HL-60 (cell line): ENCODE data around the gene ARFGEF3.

Source experiments
- DNase-seq, 2 experiments: peaks; one replicate each; pipeline ENCODE4 v3.0.0-alpha.2; 2010 to 2020; ENCODE audit warnings: low read depth in 1 of 2, low spot score in 1 of 2
- H3K27ac ChIP-seq: fragments of 250-450 bp; sonication (Bioruptor Pico); replicated peaks from 2 replicates; pipeline ENCODE4 v1.5.1; 2020; ENCODE audit warnings: mild to moderate bottlenecking, moderate library complexity
- H3K27me3 ChIP-seq: fragments of 250-450 bp; sonication (Bioruptor Pico); 2 replicates; pipeline ENCODE4 v1.5.1; 2021; ENCODE audit warnings: mild to moderate bottlenecking, moderate library complexity; ENCODE audit not compliant: insufficient read depth, poor library complexity, severe bottlenecking
- H3K4me3 ChIP-seq: replicated peaks from 2 replicates; pipeline ENCODE4 v1.5.1; 2011; ENCODE audit warnings: mild to moderate bottlenecking, control low read depth, low read length; ENCODE audit not compliant: insufficient read depth
- CTCF ChIP-seq: IDR thresholded peaks from one replicate; pipeline ENCODE4 v1.5.1; 2011; ENCODE audit warnings: low read length, control low read depth, inconsistent platforms; ENCODE audit not compliant: insufficient read depth
- GABPA ChIP-seq: IDR thresholded peaks from 2 replicates; pipeline ENCODE4 v1.6.1; 2012; ENCODE audit warnings: low read depth
- POLR2AphosphoS5 ChIP-seq: IDR thresholded peaks from 2 replicates; pipeline ENCODE4 v1.6.1; 2012; ENCODE audit warnings: low read depth
- REST ChIP-seq: IDR thresholded peaks from 2 replicates; pipeline ENCODE4 v1.6.1; 2012; ENCODE audit warnings: low read depth; ENCODE audit not compliant: insufficient replicate concordance
- SPI1 ChIP-seq: IDR thresholded peaks from 2 replicates; pipeline ENCODE4 v1.6.1; 2012; ENCODE audit warnings: low read depth, mild to moderate bottlenecking, borderline replicate concordance

Gene ARFGEF3

GRCh38 chr6:138119976-138120375, 41.8 kb upstream of the ARFGEF3 start:
- H3K27me3 ChIP-seq, result no peaks in the 10 kb centered on the region
- no peak overlapping the region for H3K27ac ChIP-seq
- DNase-seq, result no peak
- TF ChIP-seq GABPA (no peak), POLR2AphosphoS5 (no peak), REST (no peak), SPI1 (no peak), CTCF (no peak)
- H3K4me3 ChIP-seq, result no peak overlapping the region

- no peak overlapping the region for H3K27ac ChIP-seq
Measured at GRCh38 chr6:138124096-138124495, 37.6 kb upstream of the ARFGEF3 start.

GRCh38 chr6:138128096-138128495, 33.6 kb upstream of the ARFGEF3 start:
- no peak overlapping the region for H3K27ac ChIP-seq
- no peaks in the 10 kb centered on the region for H3K27me3 ChIP-seq
- DNase-seq, result no peak
- H3K4me3 ChIP-seq, result no peak overlapping the region
- TF ChIP-seq GABPA (no peak), CTCF (no peak), POLR2AphosphoS5 (no peak), SPI1 (no peak), REST (no peak)

More at GRCh38 chr6:138124096-138124495, 37.6 kb upstream of the ARFGEF3 start:
- TF ChIP-seq CTCF (no peak), POLR2AphosphoS5 (no peak), GABPA (no peak), REST (no peak), SPI1 (no peak)
- no peak for DNase-seq
- H3K4me3 ChIP-seq, result no peak overlapping the region
- no peaks in the 10 kb centered on the region for H3K27me3 ChIP-seq
